Adrenal gland (tissue), 12 donors: ENCODE measurements around the gene CFAP99. TPM values are rescaled to one million over a fixed set of nuclear protein-coding genes. Genes with fewer than 3 reads are reported as not detected.
A peak's percentile ranks its signal among the peaks of the same experiment; 100 is the strongest.
"Not testable (repeated sequence)": the region's sequence is repeated elsewhere in the genome, so short reads cannot be mapped to it uniquely, and the experiment has no call there.

Experiments used
- DNase-seq, 7 donors: peaks; one replicate each; pipeline ENCODE4 v3.0.0-alpha.2; 2019 to 2020
- H3K27ac ChIP-seq, 5 donors: fragments of 200-600 bp; sonication (generic) in 4 of 5; 1 replicate in 3 of 5; 2 replicates in 2 of 5; pipeline versions ENCODE4 v1.5.1 to v1.8.0; 2016 to 2020; ENCODE audit warnings: mild to moderate bottlenecking in 1 of 5
- H3K27me3 ChIP-seq: fragments of 200-600 bp; 2 replicates; pipeline ENCODE4 v1.8.0; 2021
- H3K36me3 ChIP-seq, 2 donors: fragments of 200-600 bp; replicated peaks in 1 of 2; 1 replicate in 1 of 2; 2 replicates in 1 of 2; pipeline versions ENCODE4 v1.5.1 to v1.8.0; 2018 to 2022
- H3K4me1 ChIP-seq, 2 donors: fragments of 200-600 bp; replicated peaks in 1 of 2; 1 replicate in 1 of 2; 2 replicates in 1 of 2; pipeline versions ENCODE4 v1.5.1 to v1.8.0; 2018 to 2021
- H3K4me3 ChIP-seq, 4 donors: fragments of 200-600 bp; sonication (generic) in 3 of 4; one replicate each; pipeline ENCODE4 v1.5.1; 2016 to 2018
- H3K9me3 ChIP-seq, 3 donors: fragments of 200-600 bp; sonication (generic) in 1 of 3; replicated peaks in 1 of 3; 1 replicate in 2 of 3; 2 replicates in 1 of 3; pipeline versions ENCODE4 v1.5.1 to v1.8.0; 2016 to 2021
- POLR2A ChIP-seq, 2 donors: fragments of 450-650 bp; IDR thresholded peaks; one replicate each; pipeline ENCODE4 v1.6.1; 2017; ENCODE audit warnings: antibody characterized with exemption in 2 of 2, mild to moderate bottlenecking in 2 of 2, moderate library complexity in 1 of 2
- WGBS, 4 donors: extraction: QIAGEN DNeasy Blood & Tissue Kit in 2 of 4; methylation state at CpG; one replicate each; pipeline versions ENCODE4 v1.1.5 to v1.1.7; 2013 to 2017; 5-methylcytosine and 5-hydroxymethylcytosine counted together
- intact Hi-C, 2 donors: fragments of 100-400 bp; cut with DNase I; formaldehyde crosslinking; loops; one replicate each; pipeline versions ENCODE4 v1.14.1 to v1.15.0; 2022 to 2023
- polyA plus RNA-seq, 3 donors: library from polyadenylated mRNA; stranded (reverse); fragments of 200-250 nt in 2 of 3; fragments of 350-450 nt in 1 of 3; fragmentation: Illumina TruSeq in 1 of 3; extraction: RNeasy Lipid Tissue Mini Kit (QIAGEN cat#74804) in 1 of 3; gene quantifications; one replicate each; pipeline ENCODE4 v1.2.3, GENCODE V29; 2013 to 2014
- total RNA-seq, 9 donors: library from RNA; depleted of rRNA in 4 of 9; stranded (reverse); fragments of >200 nt in 4 of 9; fragments of 120-200 nt in 1 of 9; fragmentation: NEBNext Ultra II Directional in 1 of 9; extraction: Animal tissue kit (Norgen Biotek cat#: 25700) in 1 of 9; gene quantifications; one replicate each; pipeline versions ENCODE4 v1.1.0 to v1.2.4, GENCODE V29; 2013 to 2023
- TF ChIP-seq, protein P1 (sequence below), 6 experiments: fragments of 450-650 bp in 4 of 6; fragments of 200-600 bp in 2 of 6; sonication (generic) in 1 of 6; IDR thresholded peaks; 1 replicate in 5 of 6; 2 replicates in 1 of 6; pipeline versions ENCODE4 v1.5.1 to v1.8.0; 2016 to 2021; ENCODE audit warnings: antibody characterized with exemption in 6 of 6, mild to moderate bottlenecking in 2 of 6, moderate library complexity in 1 of 6
- donor health status: healthy with polysubstance abuse.
- donor health status: Bipolar disorder and iron deficiency.
- donor health status: DM: yes; HTN: yes; CAD: no.
- donor health status: DM: no; HTN: no; CAD: no.
- donor health status: DM: no; HTN: no; CAD: no.
- donor health status: DM: yes; HTN: yes; CAD: no.

Gene CFAP99
- total and polyA plus RNA-seq, 12 donors, result 0.18 to 5.0 (median 3.2) TPM

DNA sequence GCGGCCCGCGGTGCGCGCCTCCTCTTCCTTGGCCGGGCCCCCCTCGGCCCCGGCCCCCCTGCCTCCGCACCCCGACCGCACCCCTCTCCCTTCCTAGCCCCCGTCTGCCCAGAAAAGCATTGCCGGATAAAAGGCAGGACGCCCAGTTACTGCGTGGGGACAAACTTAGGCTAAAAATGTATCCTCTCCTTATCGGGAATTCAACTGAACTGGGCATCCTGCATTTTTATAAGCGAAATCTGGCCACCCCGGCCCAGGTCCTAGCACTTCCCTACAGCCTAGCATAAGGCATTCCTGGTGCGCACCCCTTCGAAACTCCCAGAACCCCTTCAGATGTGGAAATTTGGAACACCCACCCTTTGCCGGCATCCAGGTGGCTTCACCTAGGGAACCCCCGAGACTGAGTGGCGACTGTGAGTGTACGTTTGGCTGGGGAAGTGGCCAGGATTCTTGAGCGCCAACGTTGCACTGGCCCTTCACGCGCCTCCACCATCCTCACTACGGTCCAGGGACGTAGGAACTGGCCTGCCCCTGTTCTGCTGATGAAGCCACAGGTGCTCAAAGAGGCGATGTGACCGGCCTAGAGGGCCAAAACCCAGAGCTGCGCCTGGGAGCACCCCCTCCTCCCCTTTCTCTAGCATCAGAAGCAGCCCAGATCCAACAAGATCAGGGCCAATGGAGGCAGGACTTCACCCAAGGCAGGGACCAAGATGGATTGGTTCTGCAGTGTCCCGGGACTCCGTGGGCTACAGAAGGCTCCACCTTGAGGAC is 44.4 kb downstream of the CFAP99 start:
- peaks cover 11 to 16% of the 10 kb centered on the region in 2 donors for H3K4me1 ChIP-seq
- H3K27me3 ChIP-seq, result no peaks in the 10 kb centered on the region
- no peak for DNase-seq
- no peaks in the 10 kb centered on the region for H3K9me3 ChIP-seq
- H3K27ac ChIP-seq, result peak overlapping the region in 3 of 5 donors; percentile 33 to 78 (median 65)
- intact Hi-C loops, result no loop called here
- WGBS, 4 donors, result 39 to 67% (median 43%) methylated on average over 17 to 35 of the region's 35 CpGs
- H3K36me3 ChIP-seq, result no peaks in the 10 kb centered on the region
- peak overlapping the region in 1 of 4 donors; percentile 80 for H3K4me3 ChIP-seq
- no peak for TF ChIP-seq POLR2A (IDR thresholded peaks at IDR 0.05)
- TF ChIP-seq, protein P1, sequence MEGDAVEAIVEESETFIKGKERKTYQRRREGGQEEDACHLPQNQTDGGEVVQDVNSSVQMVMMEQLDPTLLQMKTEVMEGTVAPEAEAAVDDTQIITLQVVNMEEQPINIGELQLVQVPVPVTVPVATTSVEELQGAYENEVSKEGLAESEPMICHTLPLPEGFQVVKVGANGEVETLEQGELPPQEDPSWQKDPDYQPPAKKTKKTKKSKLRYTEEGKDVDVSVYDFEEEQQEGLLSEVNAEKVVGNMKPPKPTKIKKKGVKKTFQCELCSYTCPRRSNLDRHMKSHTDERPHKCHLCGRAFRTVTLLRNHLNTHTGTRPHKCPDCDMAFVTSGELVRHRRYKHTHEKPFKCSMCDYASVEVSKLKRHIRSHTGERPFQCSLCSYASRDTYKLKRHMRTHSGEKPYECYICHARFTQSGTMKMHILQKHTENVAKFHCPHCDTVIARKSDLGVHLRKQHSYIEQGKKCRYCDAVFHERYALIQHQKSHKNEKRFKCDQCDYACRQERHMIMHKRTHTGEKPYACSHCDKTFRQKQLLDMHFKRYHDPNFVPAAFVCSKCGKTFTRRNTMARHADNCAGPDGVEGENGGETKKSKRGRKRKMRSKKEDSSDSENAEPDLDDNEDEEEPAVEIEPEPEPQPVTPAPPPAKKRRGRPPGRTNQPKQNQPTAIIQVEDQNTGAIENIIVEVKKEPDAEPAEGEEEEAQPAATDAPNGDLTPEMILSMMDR (IDR thresholded peaks at IDR 0.05), result no peak

DNA sequence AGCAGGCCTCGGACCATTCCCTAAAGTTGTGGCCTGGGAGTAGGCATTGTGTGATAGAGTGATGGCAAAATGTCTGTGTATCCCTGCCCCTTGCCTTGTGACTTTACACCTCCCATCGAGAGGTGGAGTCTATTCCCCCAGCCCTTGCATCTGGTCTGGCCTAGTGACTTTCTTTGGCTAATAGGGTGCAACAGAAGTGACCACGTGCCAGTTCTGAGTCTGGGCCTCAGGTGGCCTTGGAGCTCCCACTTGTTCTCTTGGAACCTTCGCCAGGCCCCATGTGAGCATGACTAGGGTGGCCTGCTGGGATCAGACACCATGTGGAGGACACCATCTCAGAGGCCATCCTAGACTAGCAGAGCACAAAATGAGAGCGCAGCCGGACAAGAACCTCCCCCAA is 46.3 kb downstream of the CFAP99 start:
- H3K9me3 ChIP-seq, result no peaks in the 10 kb centered on the region
- no peak for TF ChIP-seq POLR2A (IDR thresholded peaks at IDR 0.05)
- TF ChIP-seq, protein P1 (IDR thresholded peaks at IDR 0.05), result no peak
- no peaks in the 10 kb centered on the region for H3K36me3 ChIP-seq
- 69 to 89% (median 85%) methylated on average over 3 to 6 of the region's 6 CpGs for WGBS, 4 donors
- no peaks in the 10 kb centered on the region for H3K27me3 ChIP-seq
- H3K4me3 ChIP-seq, result no peak overlapping the region
- peak in 3 of 7 donors; percentile 34 to 57 (median 43) for DNase-seq
- intact Hi-C loops, result no loop called here
- H3K27ac ChIP-seq, result no peak overlapping the region
- H3K4me1 ChIP-seq, result peaks cover 15 to 20% of the 10 kb centered on the region in 2 donors

DNA sequence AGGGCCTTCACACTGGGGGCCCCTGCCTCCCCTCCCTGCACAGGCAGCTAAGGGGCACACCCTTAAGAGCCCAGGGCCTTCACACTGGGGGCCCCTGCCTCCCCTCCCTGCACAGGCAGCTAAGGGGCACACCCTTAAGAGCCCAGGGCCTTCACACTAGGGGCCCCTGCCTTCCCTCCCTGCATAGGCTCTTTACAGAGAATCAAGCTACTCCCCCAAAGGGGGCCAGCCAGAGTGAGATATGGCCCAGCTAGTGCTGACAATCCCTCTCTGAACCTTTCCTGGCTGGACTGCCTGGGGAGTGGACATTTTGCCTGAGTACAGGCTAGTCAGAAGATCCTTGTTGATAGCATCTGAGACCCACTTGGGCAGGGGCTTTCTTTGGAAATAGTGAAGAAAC is 46.8 kb downstream of the CFAP99 start:
- peaks cover 20 to 25% of the 10 kb centered on the region in 2 donors for H3K4me1 ChIP-seq
- H3K9me3 ChIP-seq, H3K4me3 ChIP-seq, H3K27me3 ChIP-seq, H3K36me3 ChIP-seq, intact Hi-C loops, H3K27ac ChIP-seq, DNase-seq: not testable (repeated sequence)

GRCh38 chr4:2468456-2469191 is 49.9 kb downstream of the CFAP99 start, which contains the start of gene RNF4:
Gene RNF4, plus strand, starts transcription at chr4:2469106. Its CDS starts 21,388 bp downstream, at chr4:2490494.
- WGBS, 4 donors, result 0 to 3% (median 1%) methylated on average over 17 to 74 of the region's 74 CpGs
- Histone ChIP-seq H3K36me3 (peaks cover 0 to 17% of the 10 kb centered on the region in 2 donors), H3K4me3 (peak within 1 kb of the TSS; percentile 58 to 98 (median 80)), H3K27me3 (no peaks in the 10 kb centered on the region), H3K27ac (peak within 1 kb of the TSS; percentile 70 to 94 (median 79)), H3K4me1 (peaks cover 16 to 28% of the 10 kb centered on the region in 2 donors), H3K9me3 (no peaks in the 10 kb centered on the region)
- TF ChIP-seq, protein P1 (IDR thresholded peaks at IDR 0.05), result no peak
- peak; percentile 44 to 79 for TF ChIP-seq POLR2A (IDR thresholded peaks at IDR 0.05)
- DNase-seq, result peak; percentile 94 to 98 (median 96)
- intact Hi-C loops, result no loop called here
